HG03060 (cell line): ENCODE data around the gene OR51L1.
"Not testable (repeated sequence)": the region's sequence is repeated elsewhere in the genome, so short reads cannot be mapped to it uniquely, and the experiment has no call there.

ENCODE experiments used
- ATAC-seq: cut with Tn5 transposase; IDR thresholded peaks from one replicate; pipeline ENCODE4 v1.9.1; 2021; ENCODE audit warnings: low read depth, moderate number of reproducible peaks; ENCODE audit not compliant: unreplicated experiment

OR51L1 gene, protein sequence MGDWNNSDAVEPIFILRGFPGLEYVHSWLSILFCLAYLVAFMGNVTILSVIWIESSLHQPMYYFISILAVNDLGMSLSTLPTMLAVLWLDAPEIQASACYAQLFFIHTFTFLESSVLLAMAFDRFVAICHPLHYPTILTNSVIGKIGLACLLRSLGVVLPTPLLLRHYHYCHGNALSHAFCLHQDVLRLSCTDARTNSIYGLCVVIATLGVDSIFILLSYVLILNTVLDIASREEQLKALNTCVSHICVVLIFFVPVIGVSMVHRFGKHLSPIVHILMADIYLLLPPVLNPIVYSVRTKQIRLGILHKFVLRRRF

DNA sequence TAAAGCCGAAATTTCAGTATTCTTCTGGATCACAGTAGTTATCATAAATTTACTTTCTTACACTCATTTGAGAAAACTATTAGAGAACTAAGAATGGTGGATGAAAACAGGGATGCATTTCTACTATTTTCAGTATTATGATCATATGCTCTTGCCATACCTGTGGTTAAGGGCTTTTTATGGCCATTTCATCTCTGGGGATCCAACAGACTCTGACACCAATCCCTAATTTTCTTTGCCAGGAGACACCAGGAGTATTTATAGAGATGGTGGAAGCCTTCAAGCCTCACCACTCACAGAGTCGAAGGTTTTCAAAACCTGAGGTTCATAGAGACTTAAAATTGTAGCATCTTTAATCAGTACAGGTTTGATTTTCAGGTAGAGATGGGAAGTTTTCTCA, at the start of gene OR51L1:
TSS of gene OR51L1 (plus strand) at position 301 of the 400 bp plus-strand sequence. CDS start 4,132 bp downstream, outside the sequence.
- ATAC-seq = no peak

DNA sequence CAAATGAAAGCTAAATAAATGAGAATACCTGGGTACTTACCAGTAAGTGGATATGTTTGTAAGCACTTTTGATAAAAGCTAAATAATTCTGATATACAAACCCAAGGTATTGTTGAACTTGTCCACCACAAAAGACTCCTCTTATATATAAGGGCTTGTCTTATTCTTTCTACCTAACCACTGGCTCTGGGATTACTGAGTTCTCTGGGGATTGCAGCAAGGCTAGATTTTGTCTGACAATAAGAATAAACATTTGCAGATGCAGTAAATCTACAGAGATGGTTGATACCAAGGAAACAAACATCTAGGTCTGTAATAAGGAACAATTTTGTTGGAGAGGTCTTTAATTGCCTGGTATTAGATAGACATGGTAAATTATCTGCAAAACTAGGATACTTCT, 47.1 kb upstream of the OR51L1 start, which contains the start of gene OR51A4:
TSS of gene OR51A4 (minus strand) at position 101 of the 400 bp plus-strand sequence. CDS start 505 bp downstream, outside the sequence.
- ATAC-seq = no peak

DNA sequence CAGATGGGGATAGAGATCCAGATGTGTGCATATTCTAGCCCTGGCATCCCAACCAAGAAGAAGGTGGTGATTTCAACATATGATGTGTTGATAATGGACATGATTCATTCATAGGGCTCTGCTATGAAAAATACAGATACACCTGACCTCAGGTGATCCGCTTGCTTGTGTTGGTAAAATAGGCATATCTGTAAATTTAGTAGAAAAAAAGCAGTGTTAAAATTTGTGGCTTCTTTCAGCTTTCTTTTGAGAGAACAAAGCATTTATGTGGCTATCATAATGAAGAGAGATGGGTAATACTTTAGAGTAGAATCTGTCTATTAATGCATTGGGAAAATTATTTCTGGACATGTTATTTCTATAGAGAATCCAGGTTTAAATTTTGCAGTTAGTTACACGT, 39.0 kb upstream of the OR51L1 start, which contains the start of gene OR51A2:
TSS of gene OR51A2 (minus strand) at position 101 of the 400 bp plus-strand sequence. CDS start at position 101, 0 bp downstream.
- ATAC-seq = not testable (repeated sequence)

DNA sequence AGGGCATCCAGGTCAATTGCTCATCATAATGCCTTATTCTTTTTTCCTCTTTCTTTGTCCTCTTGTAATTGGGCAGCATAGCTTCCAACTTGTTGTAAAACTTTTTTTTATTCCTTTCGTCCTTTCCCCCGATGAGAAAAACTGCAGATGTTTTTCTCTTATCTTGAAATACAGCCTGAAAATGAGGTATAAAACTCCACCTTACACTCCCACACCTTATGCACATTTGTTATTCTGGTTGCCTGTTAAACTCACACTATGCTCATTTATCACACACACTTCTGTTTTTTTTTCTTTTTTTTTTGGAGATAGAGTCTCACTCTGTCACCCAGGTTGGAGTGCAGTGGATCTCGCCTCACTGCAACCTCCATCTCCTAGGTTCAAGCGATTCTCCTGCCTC, 37.3 kb upstream of the OR51L1 start:
- ATAC-seq = no peak

DNA sequence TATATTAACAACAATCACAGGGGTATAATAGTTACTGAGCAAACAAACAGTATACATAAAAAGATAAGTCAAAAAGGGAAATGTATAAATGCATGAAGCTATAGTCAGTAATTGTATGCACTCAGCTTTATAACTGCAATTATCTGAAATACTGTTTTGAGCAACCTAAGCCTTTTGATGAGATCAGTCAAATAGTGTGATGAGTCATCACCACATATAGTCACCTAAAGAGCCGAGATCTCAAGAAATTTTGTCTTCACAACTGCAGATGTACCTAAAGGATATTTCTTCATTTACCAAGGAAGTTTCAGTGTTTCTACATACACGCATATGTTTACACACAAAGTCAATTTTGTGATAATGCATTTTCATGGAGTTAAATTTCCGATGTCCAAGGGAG, 33.8 kb upstream of the OR51L1 start:
- ATAC-seq = no peak

DNA sequence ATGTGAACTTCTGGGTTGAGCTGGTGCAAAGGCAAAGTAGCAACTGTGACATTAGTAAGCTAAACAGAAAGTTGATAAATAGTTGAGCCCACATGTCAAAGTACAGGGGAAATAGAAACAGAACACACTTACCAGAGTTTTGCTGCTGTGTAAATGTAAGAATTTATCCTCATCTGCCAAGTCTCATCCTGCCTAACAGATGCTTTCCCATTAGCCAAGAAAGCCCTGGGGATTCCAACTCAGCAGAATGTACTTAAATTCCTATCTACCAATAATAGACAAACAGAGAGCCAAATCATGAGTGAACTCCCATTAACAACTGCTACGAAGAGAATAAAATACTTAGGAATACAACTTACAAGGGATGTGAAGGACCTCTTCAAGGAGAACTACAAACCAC, 31.8 kb upstream of the OR51L1 start:
- no peak for ATAC-seq

DNA sequence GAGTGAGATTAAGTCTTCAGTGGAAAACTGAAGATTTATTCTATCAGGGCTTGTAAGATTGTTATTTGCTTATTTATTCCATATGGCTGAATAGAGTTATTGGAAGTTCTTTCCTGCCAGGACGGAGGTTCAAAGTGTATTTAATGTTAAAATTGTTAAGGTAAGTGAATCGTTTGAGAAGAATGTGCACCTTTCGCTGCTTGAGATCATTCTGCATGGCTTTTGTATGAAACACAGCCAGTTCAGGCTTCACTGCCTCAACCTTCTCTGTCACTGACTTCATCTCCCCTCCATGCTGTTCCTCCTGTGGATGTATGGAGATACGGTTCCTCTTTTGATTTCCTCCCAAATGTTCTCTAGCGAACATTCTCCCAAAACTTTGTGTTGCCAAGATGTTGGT, 19.2 kb upstream of the OR51L1 start:
- ATAC-seq = no peak

DNA sequence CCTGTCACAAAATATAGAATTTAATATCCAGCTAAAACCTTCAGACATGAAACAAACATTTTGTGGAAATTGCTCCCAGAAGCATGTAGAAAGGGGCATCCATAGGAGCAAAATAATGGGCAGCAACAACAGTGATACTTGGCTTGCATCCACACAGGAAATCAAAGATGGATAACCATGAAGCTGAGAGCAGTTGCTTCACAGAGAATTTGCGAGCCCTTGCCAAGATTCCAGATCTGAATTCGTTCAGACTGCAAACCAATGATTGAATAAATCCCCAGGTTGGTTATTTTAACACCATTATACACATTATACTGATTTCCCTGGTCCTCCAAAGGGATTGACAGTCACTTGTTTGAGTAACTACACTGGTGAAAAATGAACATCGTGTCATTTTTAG, 15.6 kb upstream of the OR51L1 start:
- ATAC-seq = no peak

DNA sequence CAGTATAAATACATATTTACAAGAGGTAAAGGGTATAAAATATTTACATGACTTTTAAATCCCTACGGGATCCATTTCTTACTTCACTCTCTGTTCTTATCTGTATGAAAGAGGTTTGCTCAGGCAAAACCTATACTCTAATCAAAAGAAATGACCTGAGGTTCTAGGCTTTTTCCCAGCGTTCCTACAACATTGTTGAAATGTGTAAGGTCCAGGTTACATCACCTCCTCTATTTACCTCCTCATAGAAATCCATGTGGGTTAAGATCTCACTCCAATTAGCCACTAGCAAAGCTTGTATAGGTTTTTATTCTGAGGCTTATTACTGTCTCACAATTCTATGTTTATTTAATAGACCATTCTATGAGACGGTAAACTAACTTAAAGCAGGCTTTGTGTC, 12.0 kb upstream of the OR51L1 start:
- ATAC-seq = no peak

DNA sequence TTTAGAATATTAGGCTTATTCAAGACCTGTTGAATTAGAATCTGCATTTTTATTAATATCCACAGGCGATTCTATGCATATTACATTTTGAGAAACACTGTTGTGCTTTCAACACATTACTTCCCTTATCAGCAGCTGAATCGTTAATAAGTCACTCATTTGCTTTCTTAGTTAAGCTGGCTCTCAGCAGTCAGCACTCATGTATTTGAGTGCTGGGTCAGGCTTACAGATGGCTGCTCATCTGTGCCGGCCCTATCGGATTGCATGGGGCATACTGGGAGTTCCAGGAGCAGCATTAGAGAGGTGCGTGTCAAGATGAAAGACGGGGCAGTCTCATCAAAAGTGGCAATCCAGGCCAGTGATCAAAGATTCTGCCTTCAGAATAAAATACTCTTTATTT, 10.8 kb upstream of the OR51L1 start:
- no peak for ATAC-seq

DNA sequence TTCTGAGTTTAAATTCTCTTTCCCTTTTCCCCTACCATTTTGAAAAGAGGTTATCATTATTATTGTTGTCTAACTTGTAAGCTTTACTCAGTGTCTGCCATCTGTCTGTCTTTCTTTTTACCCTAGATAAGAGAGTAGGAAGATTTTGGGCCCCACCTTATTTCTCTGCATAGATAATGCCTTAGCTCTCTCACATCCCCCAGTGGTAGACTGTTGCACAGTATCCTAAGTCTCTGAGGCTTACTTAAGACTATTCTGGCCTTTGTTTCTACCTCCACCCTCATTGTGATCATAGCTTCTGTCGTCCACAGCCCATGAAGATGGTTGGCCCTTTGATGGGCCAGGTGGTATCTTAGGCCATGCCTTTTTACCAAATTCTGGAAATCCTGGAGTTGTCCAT, 3.6 kb upstream of the OR51L1 start:
- ATAC-seq = no peak

DNA sequence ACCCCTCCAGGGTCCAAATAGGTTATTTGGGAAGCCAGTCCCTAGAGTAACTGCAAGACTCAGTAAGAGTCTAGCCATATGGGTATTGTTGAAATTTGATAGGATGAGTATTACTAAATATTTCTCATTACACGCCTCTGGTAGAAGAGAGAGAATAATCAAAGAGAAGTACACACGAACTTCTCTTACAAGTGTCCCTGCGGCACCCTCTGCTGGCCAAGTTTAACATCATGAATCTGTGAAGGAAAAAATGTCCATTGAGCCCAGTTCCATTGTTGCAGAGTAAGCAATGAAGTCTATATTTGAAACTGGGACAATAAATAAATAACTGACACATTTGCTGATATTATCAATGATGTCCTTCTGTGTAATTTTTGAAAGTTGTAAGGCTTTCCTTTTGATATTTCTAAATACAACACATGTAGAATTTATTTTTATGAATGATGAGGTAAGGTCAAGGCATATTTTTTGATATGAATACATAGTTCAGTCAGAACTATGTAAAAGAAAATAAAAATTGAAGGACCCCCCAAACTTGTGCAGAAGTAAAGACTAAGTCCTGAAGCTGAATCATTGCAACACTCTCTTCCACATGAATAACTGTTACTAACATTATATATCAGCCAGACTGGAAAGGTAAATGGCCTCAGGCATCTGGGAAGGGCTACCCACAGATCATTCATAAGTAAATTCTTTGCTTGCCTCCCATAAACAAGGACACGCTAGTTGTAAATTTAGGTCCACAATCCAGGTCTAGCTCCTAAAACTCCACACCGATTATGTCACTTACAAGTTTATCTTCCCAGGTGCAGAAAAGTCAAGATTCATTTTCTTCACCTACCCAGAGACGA, 10.0 kb downstream of the OR51L1 start:
- no peak for ATAC-seq

DNA sequence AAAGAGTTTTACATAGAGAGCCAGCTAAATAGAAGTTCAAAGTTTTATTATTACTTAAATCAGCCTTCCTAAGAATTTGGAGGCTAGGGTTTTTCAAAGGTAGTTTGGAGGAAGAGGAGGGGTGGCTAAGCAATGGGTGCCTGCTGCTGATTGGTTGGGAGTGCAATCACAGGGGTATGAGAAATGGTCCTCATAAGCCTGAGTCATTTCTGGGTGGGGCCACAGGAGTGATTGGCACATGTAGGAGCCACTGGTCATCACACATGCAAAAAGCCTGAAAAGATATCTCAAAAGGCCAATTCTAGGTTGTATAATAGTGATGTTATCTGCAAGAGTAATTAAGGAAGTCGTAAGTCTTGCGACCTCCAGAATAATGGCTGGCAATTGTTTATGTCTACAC, 12.9 kb downstream of the OR51L1 start:
- no peak for ATAC-seq

DNA sequence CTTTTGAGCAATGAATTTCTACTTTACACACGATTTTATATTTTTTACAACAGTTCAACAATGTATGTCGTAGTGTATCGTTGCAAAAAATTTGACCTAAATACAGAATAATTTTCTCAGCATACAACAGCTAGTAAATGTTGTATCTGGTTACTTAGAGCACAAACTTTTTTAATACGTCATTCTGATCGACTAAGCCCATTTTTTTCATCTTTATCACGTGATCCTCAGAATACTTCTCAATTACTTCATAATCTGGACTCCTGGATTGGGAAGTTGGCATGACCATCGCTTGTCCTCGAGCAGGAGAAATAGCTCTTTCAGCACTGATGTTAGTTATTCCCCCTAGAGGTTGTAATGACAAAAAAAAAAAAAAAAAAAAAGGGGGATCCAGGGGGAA, 16.6 kb downstream of the OR51L1 start:
- no peak for ATAC-seq

DNA sequence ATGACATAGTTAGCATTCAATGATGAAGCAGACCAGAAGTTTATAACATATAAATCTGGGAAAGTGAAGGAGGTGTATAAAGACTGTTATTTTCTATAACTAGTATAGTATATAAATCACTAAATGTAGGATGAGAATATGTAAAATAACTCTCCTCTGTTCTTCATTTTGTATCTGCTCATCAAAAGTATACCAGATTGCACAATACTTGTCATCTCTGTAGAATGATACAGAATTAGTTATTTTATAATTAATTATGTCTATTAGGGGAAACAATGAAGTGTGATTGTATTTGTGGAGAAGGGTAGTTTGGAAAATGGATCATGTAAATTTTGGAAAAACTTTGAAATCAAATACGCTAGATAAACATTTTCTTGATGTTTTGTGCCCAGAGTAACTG, 18.4 kb downstream of the OR51L1 start:
- no peak for ATAC-seq

DNA sequence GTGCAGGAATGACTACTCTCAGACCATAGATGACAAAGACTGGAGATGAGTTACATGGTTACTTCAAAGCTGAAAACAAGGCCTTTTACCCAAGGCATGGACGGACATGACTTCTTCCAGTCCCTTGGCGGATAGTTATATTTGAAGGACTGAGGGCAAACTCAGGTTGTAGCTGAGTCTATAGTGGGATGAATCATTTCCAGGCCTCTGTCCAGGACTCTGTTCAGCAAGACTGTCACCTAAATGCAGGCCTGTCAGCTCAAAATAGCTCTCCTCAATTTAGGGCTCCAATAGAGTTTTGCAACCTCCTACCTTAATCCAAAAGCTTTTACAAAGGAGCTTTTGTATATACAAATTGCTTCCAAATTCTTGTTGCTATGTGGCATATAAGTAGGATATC, 27.3 kb downstream of the OR51L1 start:
- ATAC-seq = no peak

DNA sequence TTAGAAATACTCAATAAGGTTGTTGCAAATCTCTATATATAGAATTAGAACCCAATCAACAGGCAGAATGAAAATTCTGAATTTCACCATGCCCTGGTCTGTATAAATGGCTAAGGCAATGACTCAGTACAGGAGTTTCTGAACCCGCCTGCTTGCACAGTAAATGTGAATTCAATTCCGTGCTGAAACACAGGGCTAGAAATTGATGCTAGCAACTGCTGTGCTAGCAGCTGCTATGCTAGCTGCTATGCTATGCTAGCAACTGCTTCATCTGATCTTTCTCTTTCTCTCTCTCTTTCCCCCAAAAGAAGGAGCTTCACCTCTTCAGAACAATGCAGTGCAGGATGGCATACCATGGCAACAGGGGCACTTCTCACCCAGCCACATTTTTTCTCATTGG, 42.0 kb downstream of the OR51L1 start:
- ATAC-seq = no peak

DNA sequence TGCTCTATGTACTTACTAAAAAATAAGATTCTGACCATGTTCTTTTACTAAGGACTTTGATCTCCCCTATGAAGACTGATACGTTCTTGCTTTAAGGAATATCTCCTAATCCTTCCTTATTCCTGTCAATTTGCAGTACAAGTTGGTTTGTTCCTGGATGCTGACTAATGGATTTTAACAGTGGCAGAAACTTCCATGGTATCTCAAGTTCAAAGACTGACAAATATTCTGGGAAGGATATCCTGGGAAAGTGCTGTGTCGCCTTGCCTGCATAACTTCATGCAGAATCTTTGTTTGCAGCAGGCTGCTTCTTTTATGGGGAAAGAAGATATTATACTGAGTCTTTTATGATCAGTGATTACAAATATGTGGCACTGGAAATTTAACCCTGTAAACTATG, 43.3 kb downstream of the OR51L1 start:
- no peak for ATAC-seq

DNA sequence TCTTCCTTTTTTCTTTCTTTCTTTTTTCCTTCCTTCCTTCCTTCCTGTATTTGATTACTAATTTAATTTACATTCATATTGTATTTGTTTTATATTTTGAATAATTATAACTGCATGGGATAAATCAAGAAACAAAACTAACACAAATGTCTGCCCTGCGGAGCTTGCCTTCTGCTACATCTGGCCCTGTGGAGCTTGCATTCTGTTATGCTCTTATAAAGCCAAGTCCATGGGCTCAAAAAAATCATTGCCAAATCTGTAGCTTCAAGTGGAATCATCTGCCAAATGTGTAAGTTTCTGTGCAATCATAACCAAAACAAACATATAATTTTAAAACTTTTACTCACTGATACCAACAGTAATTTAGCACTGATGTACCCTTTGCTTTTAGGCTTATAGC, 43.7 kb downstream of the OR51L1 start:
- ATAC-seq = no peak

DNA sequence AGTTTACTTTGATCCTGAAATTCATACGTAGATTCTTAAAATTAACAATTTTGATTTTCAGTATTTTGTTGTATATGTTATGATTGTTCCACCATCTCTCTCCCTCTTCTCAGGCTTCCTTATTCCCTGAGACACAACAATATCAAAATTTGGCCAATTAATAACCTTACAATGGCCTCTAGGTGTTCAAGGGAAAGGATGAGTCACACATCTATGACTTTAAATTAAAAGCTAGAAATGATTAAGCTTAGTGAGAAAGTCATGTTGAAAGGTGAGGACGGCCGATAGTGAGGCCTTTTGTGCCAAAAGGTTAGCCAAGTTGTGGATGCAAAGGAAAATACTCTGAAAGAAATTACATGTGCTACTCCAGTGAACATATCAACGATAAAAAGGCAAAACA, 46.2 kb downstream of the OR51L1 start:
- no peak for ATAC-seq

DNA sequence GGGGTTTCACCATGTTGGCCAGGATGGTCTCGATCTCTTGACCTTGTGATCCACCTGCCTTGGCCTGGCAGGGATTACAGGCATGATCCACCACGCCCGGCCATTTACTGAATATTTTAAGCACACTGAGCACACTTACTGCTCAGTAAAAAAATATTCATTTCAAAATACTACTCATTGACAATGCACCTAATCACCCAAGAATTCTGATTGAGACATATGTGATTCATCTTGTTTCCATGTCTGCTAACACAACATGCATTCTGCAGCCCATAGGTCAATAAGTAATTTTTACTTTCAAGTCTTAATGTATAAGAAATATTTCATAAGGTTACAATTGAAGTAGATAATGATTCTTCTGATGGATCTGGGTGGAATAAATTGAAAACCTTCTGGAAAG, 47.4 kb downstream of the OR51L1 start:
- ATAC-seq = no peak

DNA sequence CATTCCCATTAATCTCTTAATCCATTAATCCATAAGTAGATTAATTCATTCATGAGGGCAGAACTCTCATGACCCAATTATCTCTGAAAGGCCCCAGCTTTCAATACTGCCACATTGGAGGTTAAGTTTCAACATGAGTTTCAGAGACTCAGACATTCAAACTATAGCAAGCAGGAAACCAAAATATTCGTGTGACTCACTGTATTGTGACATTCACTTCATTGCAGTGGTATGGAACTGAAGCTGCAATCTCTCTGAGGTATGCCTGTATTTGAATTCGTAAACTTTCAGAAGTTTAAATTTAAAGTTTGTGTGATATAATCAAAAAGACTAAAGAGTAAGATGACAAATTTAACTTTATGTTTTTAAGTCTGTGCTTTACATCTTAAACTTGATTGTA, 48.7 kb downstream of the OR51L1 start:
- ATAC-seq = no peak
